Measurements from ENCODE around the gene ACSF2.

GRCh38 chr17:50492214-50492613 is 66.2 kb downstream of the ACSF2 start:
- TF ChIP-seq POLR2A (IDR thresholded peaks at IDR 0.05) (no peak), CTCF (IDR thresholded peaks at IDR 0.05) (no peak)

Measured in thyroid gland (tissue), 4 donors.